HL-60 (cell line): ENCODE data around the gene NRXN3.

Experiments
- DNase-seq, 2 experiments: peaks; one replicate each; pipeline ENCODE4 v3.0.0-alpha.2; 2010 to 2020; ENCODE audit warnings: low read depth in 1 of 2, low spot score in 1 of 2
- H3K27ac ChIP-seq: fragments of 250-450 bp; sonication (Bioruptor Pico); replicated peaks from 2 replicates; pipeline ENCODE4 v1.5.1; 2020; ENCODE audit warnings: mild to moderate bottlenecking, moderate library complexity
- H3K27me3 ChIP-seq: fragments of 250-450 bp; sonication (Bioruptor Pico); 2 replicates; pipeline ENCODE4 v1.5.1; 2021; ENCODE audit warnings: mild to moderate bottlenecking, moderate library complexity; ENCODE audit not compliant: insufficient read depth, poor library complexity, severe bottlenecking
- H3K4me3 ChIP-seq: replicated peaks from 2 replicates; pipeline ENCODE4 v1.5.1; 2011; ENCODE audit warnings: mild to moderate bottlenecking, control low read depth, low read length; ENCODE audit not compliant: insufficient read depth
- GABPA ChIP-seq: IDR thresholded peaks from 2 replicates; pipeline ENCODE4 v1.6.1; 2012; ENCODE audit warnings: low read depth
- POLR2AphosphoS5 ChIP-seq: IDR thresholded peaks from 2 replicates; pipeline ENCODE4 v1.6.1; 2012; ENCODE audit warnings: low read depth
- SPI1 ChIP-seq: IDR thresholded peaks from 2 replicates; pipeline ENCODE4 v1.6.1; 2012; ENCODE audit warnings: low read depth, mild to moderate bottlenecking, borderline replicate concordance
- TF ChIP-seq, protein P1 (sequence below): IDR thresholded peaks from 2 replicates; pipeline ENCODE4 v1.6.1; 2012; ENCODE audit warnings: low read depth; ENCODE audit not compliant: insufficient replicate concordance
- TF ChIP-seq, protein P2 (sequence below): IDR thresholded peaks from one replicate; pipeline ENCODE4 v1.5.1; 2011; ENCODE audit warnings: low read length, control low read depth, inconsistent platforms; ENCODE audit not compliant: insufficient read depth

NRXN3 gene

DNA sequence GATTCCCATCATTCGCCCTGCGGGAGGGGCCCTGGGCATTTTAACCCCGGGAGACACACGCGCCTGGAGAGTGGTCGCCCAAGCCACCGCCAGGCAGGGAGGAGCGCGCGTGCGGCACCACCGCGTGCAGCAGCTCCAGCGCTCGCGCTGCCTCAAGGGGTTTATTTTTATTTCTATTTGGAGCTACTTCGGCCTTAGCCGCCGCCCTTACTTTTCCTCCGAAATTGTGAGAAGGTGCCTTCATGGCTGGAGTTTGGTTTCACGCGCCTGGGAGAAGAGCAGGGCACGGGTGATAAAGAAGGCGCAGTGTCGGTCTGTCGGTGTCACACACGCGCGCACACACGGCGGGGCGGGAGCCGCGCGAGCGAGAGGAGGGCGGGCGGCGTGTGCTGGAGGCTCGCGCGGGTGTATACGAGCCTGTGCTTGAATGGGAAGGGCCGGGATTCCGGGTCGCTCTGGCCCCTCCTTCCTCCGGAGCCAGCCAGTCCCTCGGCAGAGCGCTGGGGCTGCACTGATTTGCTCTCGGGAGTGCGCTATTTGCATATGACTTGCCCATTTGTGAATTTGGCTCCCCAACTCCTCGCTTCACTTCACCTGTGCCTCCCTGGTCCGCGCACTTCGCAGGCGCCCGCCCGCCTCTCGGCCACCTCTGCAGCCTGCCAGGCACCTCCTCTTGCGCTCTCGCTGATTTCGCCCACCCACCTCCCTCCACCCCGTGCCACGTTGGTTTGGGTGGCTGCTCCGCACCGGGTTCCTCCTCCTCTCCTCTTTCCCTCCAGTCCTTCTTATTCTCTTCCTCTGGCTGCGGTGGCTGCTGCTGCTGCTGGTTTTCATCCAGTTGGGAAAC lies 1108.8 kb downstream of the NRXN3 start:
- TF ChIP-seq, protein P1, sequence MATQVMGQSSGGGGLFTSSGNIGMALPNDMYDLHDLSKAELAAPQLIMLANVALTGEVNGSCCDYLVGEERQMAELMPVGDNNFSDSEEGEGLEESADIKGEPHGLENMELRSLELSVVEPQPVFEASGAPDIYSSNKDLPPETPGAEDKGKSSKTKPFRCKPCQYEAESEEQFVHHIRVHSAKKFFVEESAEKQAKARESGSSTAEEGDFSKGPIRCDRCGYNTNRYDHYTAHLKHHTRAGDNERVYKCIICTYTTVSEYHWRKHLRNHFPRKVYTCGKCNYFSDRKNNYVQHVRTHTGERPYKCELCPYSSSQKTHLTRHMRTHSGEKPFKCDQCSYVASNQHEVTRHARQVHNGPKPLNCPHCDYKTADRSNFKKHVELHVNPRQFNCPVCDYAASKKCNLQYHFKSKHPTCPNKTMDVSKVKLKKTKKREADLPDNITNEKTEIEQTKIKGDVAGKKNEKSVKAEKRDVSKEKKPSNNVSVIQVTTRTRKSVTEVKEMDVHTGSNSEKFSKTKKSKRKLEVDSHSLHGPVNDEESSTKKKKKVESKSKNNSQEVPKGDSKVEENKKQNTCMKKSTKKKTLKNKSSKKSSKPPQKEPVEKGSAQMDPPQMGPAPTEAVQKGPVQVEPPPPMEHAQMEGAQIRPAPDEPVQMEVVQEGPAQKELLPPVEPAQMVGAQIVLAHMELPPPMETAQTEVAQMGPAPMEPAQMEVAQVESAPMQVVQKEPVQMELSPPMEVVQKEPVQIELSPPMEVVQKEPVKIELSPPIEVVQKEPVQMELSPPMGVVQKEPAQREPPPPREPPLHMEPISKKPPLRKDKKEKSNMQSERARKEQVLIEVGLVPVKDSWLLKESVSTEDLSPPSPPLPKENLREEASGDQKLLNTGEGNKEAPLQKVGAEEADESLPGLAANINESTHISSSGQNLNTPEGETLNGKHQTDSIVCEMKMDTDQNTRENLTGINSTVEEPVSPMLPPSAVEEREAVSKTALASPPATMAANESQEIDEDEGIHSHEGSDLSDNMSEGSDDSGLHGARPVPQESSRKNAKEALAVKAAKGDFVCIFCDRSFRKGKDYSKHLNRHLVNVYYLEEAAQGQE: no peak
- TF ChIP-seq GABPA (no peak), SPI1 (no peak), POLR2AphosphoS5 (no peak)
- TF ChIP-seq, protein P2, sequence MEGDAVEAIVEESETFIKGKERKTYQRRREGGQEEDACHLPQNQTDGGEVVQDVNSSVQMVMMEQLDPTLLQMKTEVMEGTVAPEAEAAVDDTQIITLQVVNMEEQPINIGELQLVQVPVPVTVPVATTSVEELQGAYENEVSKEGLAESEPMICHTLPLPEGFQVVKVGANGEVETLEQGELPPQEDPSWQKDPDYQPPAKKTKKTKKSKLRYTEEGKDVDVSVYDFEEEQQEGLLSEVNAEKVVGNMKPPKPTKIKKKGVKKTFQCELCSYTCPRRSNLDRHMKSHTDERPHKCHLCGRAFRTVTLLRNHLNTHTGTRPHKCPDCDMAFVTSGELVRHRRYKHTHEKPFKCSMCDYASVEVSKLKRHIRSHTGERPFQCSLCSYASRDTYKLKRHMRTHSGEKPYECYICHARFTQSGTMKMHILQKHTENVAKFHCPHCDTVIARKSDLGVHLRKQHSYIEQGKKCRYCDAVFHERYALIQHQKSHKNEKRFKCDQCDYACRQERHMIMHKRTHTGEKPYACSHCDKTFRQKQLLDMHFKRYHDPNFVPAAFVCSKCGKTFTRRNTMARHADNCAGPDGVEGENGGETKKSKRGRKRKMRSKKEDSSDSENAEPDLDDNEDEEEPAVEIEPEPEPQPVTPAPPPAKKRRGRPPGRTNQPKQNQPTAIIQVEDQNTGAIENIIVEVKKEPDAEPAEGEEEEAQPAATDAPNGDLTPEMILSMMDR: no peak
- H3K27me3 ChIP-seq: peaks cover 3% of the 10 kb centered on the region

DNA sequence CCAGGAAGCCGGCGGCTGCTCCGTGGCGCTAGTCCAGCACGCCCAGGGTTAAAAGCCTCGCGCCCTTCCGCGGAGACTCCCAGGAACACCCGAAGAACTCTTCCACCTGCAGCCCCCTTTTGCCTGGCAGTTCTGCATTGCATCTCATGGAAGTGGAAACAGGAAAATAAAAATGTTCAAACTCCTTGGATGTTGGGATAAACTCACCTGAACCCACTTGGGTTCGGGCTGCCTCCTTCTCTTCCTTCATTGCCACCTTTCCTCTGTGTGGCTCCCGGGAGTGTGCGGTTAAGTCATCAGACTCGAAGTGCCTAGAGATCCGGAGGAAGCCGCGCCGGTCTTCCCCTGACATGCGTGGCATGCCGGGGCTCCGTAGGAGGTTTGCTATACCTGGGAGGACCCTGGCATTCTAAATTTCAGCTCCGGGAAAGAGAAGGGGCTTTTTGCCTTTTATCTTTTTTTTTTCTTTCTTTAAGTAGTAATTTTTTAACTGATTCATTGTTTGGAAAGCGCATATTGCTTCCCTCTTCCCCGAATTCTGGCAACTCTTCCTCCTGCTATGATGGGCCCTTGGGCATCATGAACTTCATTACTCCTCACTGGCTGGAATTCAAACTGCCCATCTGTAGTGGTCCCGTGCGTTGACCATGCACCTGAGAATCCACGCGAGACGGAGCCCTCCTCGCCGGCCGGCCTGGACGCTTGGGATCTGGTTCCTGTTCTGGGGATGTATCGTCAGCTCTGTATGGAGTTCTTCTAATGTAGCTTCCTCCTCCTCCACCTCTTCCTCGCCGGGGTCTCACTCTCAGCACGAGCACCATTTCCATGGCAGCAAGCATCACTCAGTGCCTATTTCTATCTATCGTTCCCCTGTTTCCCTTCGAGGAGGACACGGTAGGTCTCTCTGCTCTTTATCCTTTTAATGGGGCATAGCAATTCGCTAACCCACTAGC lies 1109.7 kb downstream of the NRXN3 start:
- peaks cover 3% of the 10 kb centered on the region for H3K27me3 ChIP-seq
- DNase-seq: no peak
- TF ChIP-seq, protein P2: no peak
- TF ChIP-seq SPI1 (no peak), POLR2AphosphoS5 (no peak), GABPA (no peak)
- H3K27ac ChIP-seq: no peak overlapping the region
- H3K4me3 ChIP-seq: no peak overlapping the region

More for the DNA sequence above, 1108.8 kb downstream of the NRXN3 start:
- H3K27ac ChIP-seq: no peak overlapping the region
- DNase-seq: peak in 1 of 2 experiments; percentile 43
- H3K4me3 ChIP-seq: no peak overlapping the region

DNA sequence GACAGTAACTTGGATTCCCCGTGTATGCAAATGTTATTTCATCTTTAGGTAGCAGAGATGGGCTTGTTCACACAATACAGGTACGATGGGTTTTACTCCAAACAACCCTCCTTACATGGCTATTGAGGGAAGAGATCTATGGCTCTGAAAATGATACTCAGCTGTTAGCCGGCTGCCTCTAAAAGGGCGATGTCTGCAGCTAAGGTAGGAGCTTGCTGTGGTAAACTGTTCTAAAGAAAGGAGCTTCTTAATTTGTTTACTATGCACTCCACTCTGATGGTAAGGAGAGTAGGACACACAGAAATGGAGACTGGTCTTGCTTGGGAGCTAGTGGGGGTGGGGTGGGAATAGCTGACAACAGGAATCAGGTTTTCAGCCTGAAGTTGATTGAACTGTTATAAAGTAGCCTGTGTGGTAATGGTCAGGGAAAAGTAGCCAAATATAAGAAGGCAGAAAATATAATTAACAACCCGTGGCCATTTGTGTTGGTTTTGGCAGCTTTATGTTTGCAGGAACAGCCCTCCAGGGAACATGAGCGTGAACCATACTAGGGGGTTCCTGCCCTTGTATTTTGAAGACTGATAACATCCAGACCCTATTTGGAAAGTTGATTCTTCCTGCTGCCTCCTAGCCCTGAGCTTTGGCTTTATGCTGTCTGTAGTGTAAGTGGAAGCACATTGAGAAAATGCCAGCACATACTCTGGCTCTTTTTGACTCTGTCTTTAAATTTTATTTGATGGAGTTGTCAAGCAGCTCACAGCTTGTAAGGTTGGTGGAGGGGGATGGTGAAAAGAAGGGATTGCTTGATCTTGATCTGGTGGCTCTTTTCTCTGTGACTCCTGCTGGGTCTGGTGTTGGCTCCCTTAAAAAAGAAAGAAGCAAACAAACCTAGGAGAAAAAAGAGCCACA lies 1111.3 kb downstream of the NRXN3 start:
- no peak for TF ChIP-seq GABPA
- TF ChIP-seq SPI1: no peak
- TF ChIP-seq, protein P1: no peak
- no peak for TF ChIP-seq POLR2AphosphoS5
- TF ChIP-seq, protein P2: no peak
- H3K4me3 ChIP-seq: no peak overlapping the region
- no peak overlapping the region for H3K27ac ChIP-seq
- peaks cover 3% of the 10 kb centered on the region for H3K27me3 ChIP-seq
- DNase-seq: no peak
